Lung (tissue), 12 donors: ENCODE data around the gene ZFYVE28. TPM values are rescaled to one million over a fixed set of nuclear protein-coding genes. Genes with fewer than 3 reads are reported as not detected.

Experiments used
- ATAC-seq: fragments of 200-7000 bp; cut with Tn5 transposase; one replicate; pipeline ENCODE4 v1.9.1; 2020; ENCODE audit warnings: moderate number of reproducible peaks; ENCODE audit not compliant: insufficient read depth, low FRiP score
- DNase-seq, 3 donors: peaks; one replicate each; pipeline ENCODE4 v3.0.0-alpha.2; 2013 to 2017
- H3K27ac ChIP-seq, 2 donors: one replicate each; pipeline ENCODE4 v1.5.1; 2013; ENCODE audit warnings: mild to moderate bottlenecking in 2 of 2, moderate library complexity in 2 of 2, control low read depth in 1 of 2, inconsistent platforms in 1 of 2, low read depth in 1 of 2, low read length in 1 of 2
- H3K27me3 ChIP-seq, 3 donors: one replicate each; pipeline ENCODE4 v1.5.1; 2013; ENCODE audit warnings: low read length in 2 of 3; ENCODE audit not compliant: control insufficient read depth in 3 of 3, insufficient read depth in 3 of 3
- H3K36me3 ChIP-seq, 4 donors: one replicate each; pipeline ENCODE4 v1.5.1; 2013; ENCODE audit warnings: low read length in 4 of 4, mild to moderate bottlenecking in 1 of 4, moderate library complexity in 1 of 4; ENCODE audit not compliant: control insufficient read depth in 4 of 4, insufficient read depth in 4 of 4
- H3K4me1 ChIP-seq, 5 donors: one replicate each; pipeline ENCODE4 v1.5.1; 2013; ENCODE audit warnings: low read length in 5 of 5, mild to moderate bottlenecking in 2 of 5, moderate library complexity in 1 of 5; ENCODE audit not compliant: control insufficient read depth in 5 of 5, insufficient read depth in 5 of 5
- H3K4me3 ChIP-seq: one replicate; pipeline ENCODE4 v1.5.1; 2013; ENCODE audit warnings: mild to moderate bottlenecking, control low read depth, moderate library complexity
- H3K9ac ChIP-seq, 2 donors: one replicate each; pipeline ENCODE4 v1.5.1; 2013; ENCODE audit warnings: low read length in 2 of 2, control low read depth in 1 of 2; ENCODE audit not compliant: insufficient read depth in 1 of 2
- H3K9me3 ChIP-seq, 4 donors: one replicate each; pipeline ENCODE4 v1.5.1; 2013; ENCODE audit warnings: low read length in 3 of 4, mild to moderate bottlenecking in 1 of 4, moderate library complexity in 1 of 4; ENCODE audit not compliant: control insufficient read depth in 4 of 4, insufficient read depth in 3 of 4
- CTCF ChIP-seq: IDR thresholded peaks from 2 replicates; pipeline ENCODE4 v1.5.1; 2012; ENCODE audit warnings: mild to moderate bottlenecking; ENCODE audit errors: control extremely low read depth, extremely low read depth
- WGBS, 2 donors: extraction: QIAGEN DNeasy Blood & Tissue Kit; methylation state at CpG; one replicate each; pipeline ENCODE4 v1.1.7; 2013; 5-methylcytosine and 5-hydroxymethylcytosine counted together
- polyA plus RNA-seq, 2 donors: library from polyadenylated mRNA; stranded (reverse); fragments of 200-250 nt; gene quantifications; one replicate each; pipeline ENCODE4 v1.2.1, GENCODE V29; 2013
- total RNA-seq, 2 donors: library from RNA; depleted of rRNA in 1 of 2; stranded (reverse); fragments of >200 nt in 1 of 2; gene quantifications; one replicate each; pipeline ENCODE4 v1.2.1, GENCODE V29; 2014 to 2021
- donor health status: control.
- donor health status: control.
- donor health status: Bipolar disorder and iron deficiency.
- donor health status: healthy.
- donor health status: DM: yes; HTN: yes; CAD: no.

ZFYVE28 gene
- total and polyA plus RNA-seq, 4 donors: 6.8 to 10.3 (median 7.6) TPM

DNA sequence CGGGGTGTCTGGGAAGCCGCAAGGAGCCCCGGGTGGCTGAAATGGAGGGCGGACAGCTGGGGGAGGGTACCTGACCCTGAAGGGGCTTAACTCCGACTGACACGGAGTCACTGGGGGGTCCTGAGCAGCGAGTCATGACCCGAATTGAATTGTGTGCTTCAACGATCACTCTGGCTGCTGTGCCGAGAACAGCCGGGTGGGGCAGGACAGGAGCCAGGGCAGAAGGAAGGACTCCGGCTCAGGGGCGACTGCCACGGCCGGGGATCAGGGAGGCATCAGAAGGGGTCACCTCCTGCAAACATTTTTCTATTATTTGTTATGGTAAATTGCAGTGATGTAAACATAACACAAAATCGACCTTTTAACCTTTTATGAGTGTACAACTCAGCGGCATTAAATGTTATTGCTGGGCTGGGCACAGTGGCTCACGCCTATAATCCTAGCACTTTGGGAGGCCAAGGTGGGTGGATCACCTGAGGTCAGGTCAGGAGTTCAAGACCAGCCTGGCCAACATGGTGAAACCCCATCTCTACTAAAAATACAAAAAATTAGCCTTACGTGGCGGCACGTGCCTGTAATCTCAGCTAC is 21.6 kb downstream of the ZFYVE28 start:
- H3K9me3 ChIP-seq: no peaks in the 10 kb centered on the region
- 72 to 73% methylated on average over 21 of the region's 21 CpGs for WGBS, 2 donors
- no peak for ATAC-seq
- DNase-seq: no peak
- H3K4me3 ChIP-seq: no peak overlapping the region
- TF ChIP-seq CTCF: no peak
- no peaks in the 10 kb centered on the region for H3K36me3 ChIP-seq
- H3K4me1 ChIP-seq: peaks cover 0 to 12% (median 4%) of the 10 kb centered on the region in 5 donors
- peaks cover 0 to 32% (median 16%) of the 10 kb centered on the region in 3 donors for H3K27me3 ChIP-seq
- H3K27ac ChIP-seq: no peak overlapping the region
- H3K9ac ChIP-seq: no peak overlapping the region

GRCh38 chr4:2395584-2395983 is 22.9 kb downstream of the ZFYVE28 start:
- ATAC-seq (no peak), DNase-seq (no peak)
- no peak for TF ChIP-seq CTCF
- H3K4me1 ChIP-seq: peaks cover 0 to 16% (median 0%) of the 10 kb centered on the region in 5 donors
- 87 to 90% methylated on average over 9 of the region's 9 CpGs for WGBS, 2 donors
- peaks cover 0 to 28% (median 16%) of the 10 kb centered on the region in 3 donors for H3K27me3 ChIP-seq
- H3K4me3 ChIP-seq: no peak overlapping the region
- H3K27ac ChIP-seq: no peak overlapping the region
- H3K36me3 ChIP-seq: no peaks in the 10 kb centered on the region
- H3K9me3 ChIP-seq: no peaks in the 10 kb centered on the region
- H3K9ac ChIP-seq: no peak overlapping the region

DNA sequence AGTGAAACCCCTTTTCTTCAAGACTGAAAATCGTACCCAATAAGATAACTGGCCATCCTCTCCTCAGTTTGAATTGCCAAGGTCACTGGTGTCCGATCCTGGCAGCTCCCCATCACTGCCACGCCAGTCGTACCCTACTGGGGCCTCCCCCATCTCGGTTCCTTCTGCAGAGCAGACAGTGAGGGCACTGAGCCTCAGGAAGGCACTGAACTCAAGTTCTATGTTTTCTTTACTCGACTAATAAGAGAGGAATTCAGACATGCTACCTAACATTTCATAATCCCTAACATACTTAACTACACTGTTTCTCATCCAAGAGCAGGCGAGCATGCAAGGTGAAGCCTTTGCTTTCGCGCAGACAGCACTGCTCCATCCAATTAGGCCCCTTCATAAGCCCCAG is 23.4 kb downstream of the ZFYVE28 start:
- H3K9me3 ChIP-seq: no peaks in the 10 kb centered on the region
- H3K9ac ChIP-seq: no peak overlapping the region
- WGBS, 2 donors: 89 to 90% methylated on average over 9 of the region's 9 CpGs
- no peak for ATAC-seq
- no peak overlapping the region for H3K4me3 ChIP-seq
- H3K27ac ChIP-seq: no peak overlapping the region
- DNase-seq: no peak
- peaks cover 0 to 32% (median 16%) of the 10 kb centered on the region in 3 donors for H3K27me3 ChIP-seq
- peaks cover 0 to 21% (median 0%) of the 10 kb centered on the region in 5 donors for H3K4me1 ChIP-seq
- no peak for TF ChIP-seq CTCF
- H3K36me3 ChIP-seq: no peaks in the 10 kb centered on the region

GRCh38 chr4:2394528-2394927 is 23.9 kb downstream of the ZFYVE28 start:
- no peak overlapping the region for H3K9ac ChIP-seq
- ATAC-seq: no peak
- no peak for TF ChIP-seq CTCF
- H3K4me3 ChIP-seq: no peak overlapping the region
- H3K4me1 ChIP-seq: peaks cover 0 to 27% (median 0%) of the 10 kb centered on the region in 5 donors
- no peak for DNase-seq
- peaks cover 0 to 34% (median 16%) of the 10 kb centered on the region in 3 donors for H3K27me3 ChIP-seq
- H3K36me3 ChIP-seq: no peaks in the 10 kb centered on the region
- 94 to 95% methylated on average over 17 of the region's 17 CpGs for WGBS, 2 donors
- no peak overlapping the region for H3K27ac ChIP-seq
- no peaks in the 10 kb centered on the region for H3K9me3 ChIP-seq
